ENCODE results near the gene GARNL3. TPM values are rescaled to one million over a fixed set of nuclear protein-coding genes. Genes with fewer than 3 reads are reported as not detected.

GARNL3 gene
- polyA plus RNA-seq, 1 donor from 2014 or later: 20.0 TPM

- Histone ChIP-seq H3K4me2 (ENCODE audit: low read length) (peak overlapping the region; percentile 59), H3K9me3 (ENCODE audit: low read length) (no peaks in the 10 kb centered on the region), H3K27ac (ENCODE audit: low read length) (no peak overlapping the region), H2AFZ (ENCODE audit: low read depth, low read length) (no peak overlapping the region), H3K4me3 (ENCODE audit: low read length) (peak overlapping the region; percentile 84), H4K20me1 (ENCODE audit: insufficient read depth) (no peaks in the 10 kb centered on the region), H3K9me2 (ENCODE audit: insufficient read depth, low read length) (no peaks in the 10 kb centered on the region), H3K27me3 (ENCODE audit: insufficient read depth, low read depth, low read length) (no peaks in the 10 kb centered on the region), H3K9ac (ENCODE audit: low read length) (peak overlapping the region; percentile 69), H3F3A (ENCODE audit: insufficient read depth, low read length, poor library complexity, severe bottlenecking) (no peaks in the 10 kb centered on the region), H3K36me3 (ENCODE audit: insufficient read depth, low read length) (no peaks in the 10 kb centered on the region), H3K79me2 (replicated peaks; ENCODE audit: insufficient read depth, low read length) (no peaks in the 10 kb centered on the region)
- TF ChIP-seq TAF1 (IDR thresholded peaks at IDR 0.05; ENCODE audit: low read depth) (no peak), RAD21 (conservative IDR thresholded peaks at IDR 0.05) (no peak), REST (IDR thresholded peaks at IDR 0.05; ENCODE audit: borderline replicate concordance) (no peak), SMC3 (conservative IDR thresholded peaks at IDR 0.05; ENCODE audit: poor library complexity) (no peak), CTCF (IDR thresholded peaks at IDR 0.05; ENCODE audit: poor library complexity, severe bottlenecking) (no peak), EZH2 (IDR thresholded peaks at IDR 0.05; ENCODE audit: borderline replicate concordance, insufficient read depth, low read length, poor library complexity, severe bottlenecking) (no peak), POLR2AphosphoS5 (IDR thresholded peaks at IDR 0.05) (no peak), MXI1 (conservative IDR thresholded peaks at IDR 0.05; ENCODE audit: poor library complexity, severe bottlenecking) (no peak), EP300 (conservative IDR thresholded peaks at IDR 0.05; ENCODE audit: poor library complexity, severe bottlenecking) (no peak)
These were observed 133.7 kb downstream of the GARNL3 start for GRCh38 chr9:127398275-127398647.

GRCh38 chr9:127398715-127399400 is 134.3 kb downstream of the GARNL3 start:
- TF ChIP-seq SMC3 (conservative IDR thresholded peaks at IDR 0.05; ENCODE audit: poor library complexity): no peak
- no peak for TF ChIP-seq REST (IDR thresholded peaks at IDR 0.05; ENCODE audit: borderline replicate concordance)
- TF ChIP-seq EZH2 (IDR thresholded peaks at IDR 0.05; ENCODE audit: borderline replicate concordance, insufficient read depth, low read length, poor library complexity, severe bottlenecking): no peak
- no peak for TF ChIP-seq EP300 (conservative IDR thresholded peaks at IDR 0.05; ENCODE audit: poor library complexity, severe bottlenecking)
- no peak for TF ChIP-seq RAD21 (conservative IDR thresholded peaks at IDR 0.05)
- no peak for TF ChIP-seq CTCF (IDR thresholded peaks at IDR 0.05; ENCODE audit: poor library complexity, severe bottlenecking)
- TF ChIP-seq MXI1 (conservative IDR thresholded peaks at IDR 0.05; ENCODE audit: poor library complexity, severe bottlenecking): no peak
- TF ChIP-seq POLR2AphosphoS5 (IDR thresholded peaks at IDR 0.05): no peak
- TF ChIP-seq TAF1 (IDR thresholded peaks at IDR 0.05; ENCODE audit: low read depth): no peak
- H3K27ac ChIP-seq (ENCODE audit: low read length): no peak overlapping the region
- H3K9ac ChIP-seq (ENCODE audit: low read length): no peak overlapping the region
- H3K36me3 ChIP-seq (ENCODE audit: insufficient read depth, low read length): no peaks in the 10 kb centered on the region
- no peaks in the 10 kb centered on the region for H3K9me3 ChIP-seq (ENCODE audit: low read length)
- no peak overlapping the region for H3K4me2 ChIP-seq (ENCODE audit: low read length)
- H3K79me2 ChIP-seq (replicated peaks; ENCODE audit: insufficient read depth, low read length): no peaks in the 10 kb centered on the region
- no peaks in the 10 kb centered on the region for H3K27me3 ChIP-seq (ENCODE audit: insufficient read depth, low read depth, low read length)
- H3F3A ChIP-seq (ENCODE audit: insufficient read depth, low read length, poor library complexity, severe bottlenecking): no peaks in the 10 kb centered on the region
- no peak overlapping the region for H2AFZ ChIP-seq (ENCODE audit: low read depth, low read length)
- H3K4me3 ChIP-seq (ENCODE audit: low read length): peak overlapping the region; percentile 84
- H4K20me1 ChIP-seq (ENCODE audit: insufficient read depth): no peaks in the 10 kb centered on the region
- no peaks in the 10 kb centered on the region for H3K9me2 ChIP-seq (ENCODE audit: insufficient read depth, low read length)

Measured in neural cell (in vitro differentiated cells).